MM.1S (cell line): ENCODE results near the gene DCANP1.

Source experiments
- DNase-seq: peaks from one replicate; pipeline ENCODE4 v3.0.0-alpha.2; 2015
- H2AFZ ChIP-seq: fragments of 300-600 bp; sonication (generic); 2 replicates; pipeline ENCODE4 v1.6.0; 2016; ENCODE audit warnings: antibody characterized with exemption, low read length
- H3F3A ChIP-seq: fragments of 300-600 bp; sonication (generic); 2 replicates; pipeline ENCODE4 v1.6.1; 2016; ENCODE audit warnings: mild to moderate bottlenecking, antibody characterized with exemption, low read length, moderate library complexity, mixed read lengths; ENCODE audit not compliant: insufficient read depth
- H3K27ac ChIP-seq: fragments of 300-600 bp; sonication (generic); 2 replicates; pipeline ENCODE4 v1.5.1; 2016; ENCODE audit warnings: mild to moderate bottlenecking, low read length
- H3K27me3 ChIP-seq: fragments of 300-600 bp; sonication (generic); replicated peaks from 2 replicates; pipeline ENCODE4 v1.6.0; 2016; ENCODE audit warnings: low read length; ENCODE audit not compliant: insufficient read depth
- H3K36me3 ChIP-seq: fragments of 300-600 bp; sonication (generic); replicated peaks from 2 replicates; pipeline ENCODE4 v1.6.1; 2016; ENCODE audit warnings: mild to moderate bottlenecking, low read length, mixed read lengths; ENCODE audit not compliant: insufficient read depth
- H3K4me1 ChIP-seq: fragments of 300-600 bp; sonication (generic); 2 replicates; pipeline ENCODE4 v1.6.1; 2016; ENCODE audit warnings: low read length, mixed read lengths
- H3K4me2 ChIP-seq: fragments of 300-600 bp; sonication (generic); 2 replicates; pipeline ENCODE4 v1.6.0; 2016; ENCODE audit warnings: low read depth, low read length
- H3K4me3 ChIP-seq: fragments of 300-600 bp; sonication (generic); 2 replicates; pipeline ENCODE4 v1.5.1; 2016; ENCODE audit warnings: low read length, mixed read lengths
- H3K79me2 ChIP-seq: fragments of 300-600 bp; sonication (generic); 2 replicates; pipeline ENCODE4 v1.6.1; 2016; ENCODE audit warnings: mixed run types, low read length, mixed read lengths
- H3K9ac ChIP-seq: fragments of 300-600 bp; sonication (generic); 2 replicates; pipeline ENCODE4 v1.6.1; 2016; ENCODE audit warnings: low read length, mixed read lengths
- H3K9me2 ChIP-seq: fragments of 300-600 bp; sonication (generic); replicated peaks from 2 replicates; pipeline ENCODE4 v1.6.1; 2016; ENCODE audit warnings: mild to moderate bottlenecking, low read length, mixed read lengths; ENCODE audit not compliant: insufficient read depth
- H3K9me3 ChIP-seq: fragments of 300-600 bp; sonication (generic); replicated peaks from 2 replicates; pipeline ENCODE4 v1.6.1; 2016; ENCODE audit warnings: mild to moderate bottlenecking, low read length, mixed read lengths; ENCODE audit not compliant: insufficient read depth
- H4K20me1 ChIP-seq: fragments of 300-600 bp; sonication (generic); 2 replicates; pipeline ENCODE4 v1.6.1; 2016; ENCODE audit warnings: mild to moderate bottlenecking, low read length, moderate library complexity, mixed read lengths; ENCODE audit not compliant: insufficient read depth
- EZH2 ChIP-seq: fragments of 300-600 bp; sonication (generic); optimal IDR thresholded peaks from 2 replicates; pipeline ENCODE3; 2017; ENCODE audit warnings: low read depth, mild to moderate bottlenecking, antibody characterized with exemption, low read length, mixed read lengths
- EZH2phosphoT487 ChIP-seq: fragments of 300-600 bp; sonication (generic); IDR thresholded peaks from 2 replicates; pipeline ENCODE4 v1.6.1; 2018; ENCODE audit warnings: antibody characterized with exemption, low read length
- TF ChIP-seq, protein P1 (sequence below): fragments of 300-600 bp; sonication (generic); IDR thresholded peaks from 2 replicates; pipeline ENCODE4 v1.5.1; 2016; ENCODE audit warnings: antibody characterized with exemption, low read length, mixed read lengths

The DCANP1 gene

DNA sequence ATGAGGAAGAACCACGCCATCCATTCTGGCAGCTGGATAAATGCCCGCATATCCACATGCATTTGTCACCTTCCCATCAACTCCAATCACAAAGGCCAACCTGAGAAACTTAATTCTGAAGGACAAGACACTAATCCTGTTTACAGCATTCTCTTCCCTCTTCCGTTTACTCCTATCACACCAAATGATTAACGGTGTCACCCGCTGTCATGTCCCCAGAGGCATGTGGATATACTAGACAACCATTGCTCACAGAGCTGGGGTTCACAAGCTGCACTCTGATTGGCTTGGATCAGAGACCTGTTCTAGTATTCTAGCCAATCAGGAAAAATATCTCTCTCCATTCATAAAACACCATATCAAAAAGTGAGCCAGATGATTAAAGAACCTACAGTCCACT lies 51.7 kb downstream of the DCANP1 start:
- H3K79me2 ChIP-seq: peaks cover 90% of the 10 kb centered on the region
- H3K9me3 ChIP-seq: no peaks in the 10 kb centered on the region
- H3K9me2 ChIP-seq: no peaks in the 10 kb centered on the region
- H2AFZ ChIP-seq: no peak overlapping the region
- TF ChIP-seq EZH2 (no peak), EZH2phosphoT487 (no peak)
- TF ChIP-seq, protein P1, sequence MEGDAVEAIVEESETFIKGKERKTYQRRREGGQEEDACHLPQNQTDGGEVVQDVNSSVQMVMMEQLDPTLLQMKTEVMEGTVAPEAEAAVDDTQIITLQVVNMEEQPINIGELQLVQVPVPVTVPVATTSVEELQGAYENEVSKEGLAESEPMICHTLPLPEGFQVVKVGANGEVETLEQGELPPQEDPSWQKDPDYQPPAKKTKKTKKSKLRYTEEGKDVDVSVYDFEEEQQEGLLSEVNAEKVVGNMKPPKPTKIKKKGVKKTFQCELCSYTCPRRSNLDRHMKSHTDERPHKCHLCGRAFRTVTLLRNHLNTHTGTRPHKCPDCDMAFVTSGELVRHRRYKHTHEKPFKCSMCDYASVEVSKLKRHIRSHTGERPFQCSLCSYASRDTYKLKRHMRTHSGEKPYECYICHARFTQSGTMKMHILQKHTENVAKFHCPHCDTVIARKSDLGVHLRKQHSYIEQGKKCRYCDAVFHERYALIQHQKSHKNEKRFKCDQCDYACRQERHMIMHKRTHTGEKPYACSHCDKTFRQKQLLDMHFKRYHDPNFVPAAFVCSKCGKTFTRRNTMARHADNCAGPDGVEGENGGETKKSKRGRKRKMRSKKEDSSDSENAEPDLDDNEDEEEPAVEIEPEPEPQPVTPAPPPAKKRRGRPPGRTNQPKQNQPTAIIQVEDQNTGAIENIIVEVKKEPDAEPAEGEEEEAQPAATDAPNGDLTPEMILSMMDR: no peak
- no peak overlapping the region for H3K9ac ChIP-seq
- H3K36me3 ChIP-seq: peaks cover 8% of the 10 kb centered on the region
- H3K4me1 ChIP-seq: peaks cover 64% of the 10 kb centered on the region
- DNase-seq: no peak
- no peak overlapping the region for H3K4me3 ChIP-seq
- no peaks in the 10 kb centered on the region for H3K27me3 ChIP-seq
- H3K4me2 ChIP-seq: no peak overlapping the region
- no peak overlapping the region for H3K27ac ChIP-seq
- peaks cover 11% of the 10 kb centered on the region for H3F3A ChIP-seq
- peaks cover 75% of the 10 kb centered on the region for H4K20me1 ChIP-seq
